ENCODE results near the gene STK39. TPM values are rescaled to one million over a fixed set of nuclear protein-coding genes. Genes with fewer than 3 reads are reported as not detected.

STK39 gene
- total RNA-seq, 1 experiment from 2014 or later, result 2.9 TPM

DNA sequence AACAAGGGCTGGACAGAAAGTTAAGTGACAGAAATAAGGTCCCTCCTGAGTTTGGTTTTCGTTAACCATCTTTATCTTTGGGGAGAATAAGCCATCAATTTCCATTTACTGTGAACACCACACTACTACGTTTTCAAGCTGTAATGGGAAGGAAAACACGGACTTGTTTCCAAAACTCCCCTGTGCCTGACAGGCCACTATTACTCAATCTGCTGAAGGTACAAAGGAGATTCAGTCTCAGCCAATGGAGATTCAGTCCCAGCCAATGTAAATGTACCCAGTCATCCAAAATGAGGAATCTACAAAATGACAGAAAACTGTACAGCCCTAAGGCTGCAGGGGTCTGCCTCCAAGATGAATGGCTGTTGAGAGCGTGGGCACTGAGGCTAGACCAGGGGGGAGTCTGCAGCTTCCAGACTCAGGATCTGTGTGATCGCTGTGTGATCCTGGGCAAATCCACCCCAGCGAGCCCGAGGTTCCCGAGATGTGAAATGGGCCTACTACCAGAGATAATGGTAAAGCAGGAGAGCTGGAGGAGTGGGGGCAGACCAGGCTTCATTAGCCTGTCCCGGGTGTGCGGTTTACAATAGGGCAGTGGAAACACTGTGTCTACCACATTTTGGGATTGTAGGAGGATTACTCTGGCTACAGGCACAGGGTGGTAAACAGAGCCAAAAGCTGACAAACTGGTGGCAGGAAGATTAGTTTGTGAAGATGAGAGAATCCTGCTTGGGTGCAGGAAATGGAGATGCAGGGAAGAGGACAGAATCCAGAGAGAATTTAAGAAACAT, 284.8 kb downstream of the STK39 start:
- POLR2A ChIA-PET, result no interaction called here
- no peak for DNase-seq
- no peaks in the 10 kb centered on the region for H3K4me1 Mint-ChIP-seq (ENCODE audit: low read depth, unreplicated experiment)
- Histone ChIP-seq H3K27me3 (replicated peaks; ENCODE audit: control insufficient read depth, insufficient read depth, low read length) (no peaks in the 10 kb centered on the region), H3K4me3 (ENCODE audit: low read depth, low read length) (no peak overlapping the region), H3K36me3 (ENCODE audit: control insufficient read depth, insufficient read depth, low read length) (no peaks in the 10 kb centered on the region), H3K9me3 (no peaks in the 10 kb centered on the region), H3K4me1 (no peaks in the 10 kb centered on the region)
- no peak overlapping the region for H3K27ac Mint-ChIP-seq (ENCODE audit: unreplicated experiment)
- intact Hi-C loops (cut with micrococcal nuclease; ENCODE audit: unreplicated experiment), result no loop called here
- H3K9me3 Mint-ChIP-seq (ENCODE audit: unreplicated experiment), result no peaks in the 10 kb centered on the region
- BruUV-seq (replicated peaks), result no TSS peak
- TF ChIP-seq, protein P1, sequence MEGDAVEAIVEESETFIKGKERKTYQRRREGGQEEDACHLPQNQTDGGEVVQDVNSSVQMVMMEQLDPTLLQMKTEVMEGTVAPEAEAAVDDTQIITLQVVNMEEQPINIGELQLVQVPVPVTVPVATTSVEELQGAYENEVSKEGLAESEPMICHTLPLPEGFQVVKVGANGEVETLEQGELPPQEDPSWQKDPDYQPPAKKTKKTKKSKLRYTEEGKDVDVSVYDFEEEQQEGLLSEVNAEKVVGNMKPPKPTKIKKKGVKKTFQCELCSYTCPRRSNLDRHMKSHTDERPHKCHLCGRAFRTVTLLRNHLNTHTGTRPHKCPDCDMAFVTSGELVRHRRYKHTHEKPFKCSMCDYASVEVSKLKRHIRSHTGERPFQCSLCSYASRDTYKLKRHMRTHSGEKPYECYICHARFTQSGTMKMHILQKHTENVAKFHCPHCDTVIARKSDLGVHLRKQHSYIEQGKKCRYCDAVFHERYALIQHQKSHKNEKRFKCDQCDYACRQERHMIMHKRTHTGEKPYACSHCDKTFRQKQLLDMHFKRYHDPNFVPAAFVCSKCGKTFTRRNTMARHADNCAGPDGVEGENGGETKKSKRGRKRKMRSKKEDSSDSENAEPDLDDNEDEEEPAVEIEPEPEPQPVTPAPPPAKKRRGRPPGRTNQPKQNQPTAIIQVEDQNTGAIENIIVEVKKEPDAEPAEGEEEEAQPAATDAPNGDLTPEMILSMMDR (IDR thresholded peaks at IDR 0.05; ENCODE audit: insufficient read depth in 1 of 2, low read depth in 1 of 2, low read length in 1 of 2, severe bottlenecking in 1 of 2, unreplicated experiment in 1 of 2), result no peak
- H3K36me3 Mint-ChIP-seq (ENCODE audit: insufficient read depth, unreplicated experiment), result no peaks in the 10 kb centered on the region
- H3K27me3 Mint-ChIP-seq (ENCODE audit: insufficient read depth, unreplicated experiment), result no peaks in the 10 kb centered on the region
- CTCF ChIA-PET, result no interaction called here
- H3K4me3 Mint-ChIP-seq (ENCODE audit: unreplicated experiment), result no peak overlapping the region

DNA sequence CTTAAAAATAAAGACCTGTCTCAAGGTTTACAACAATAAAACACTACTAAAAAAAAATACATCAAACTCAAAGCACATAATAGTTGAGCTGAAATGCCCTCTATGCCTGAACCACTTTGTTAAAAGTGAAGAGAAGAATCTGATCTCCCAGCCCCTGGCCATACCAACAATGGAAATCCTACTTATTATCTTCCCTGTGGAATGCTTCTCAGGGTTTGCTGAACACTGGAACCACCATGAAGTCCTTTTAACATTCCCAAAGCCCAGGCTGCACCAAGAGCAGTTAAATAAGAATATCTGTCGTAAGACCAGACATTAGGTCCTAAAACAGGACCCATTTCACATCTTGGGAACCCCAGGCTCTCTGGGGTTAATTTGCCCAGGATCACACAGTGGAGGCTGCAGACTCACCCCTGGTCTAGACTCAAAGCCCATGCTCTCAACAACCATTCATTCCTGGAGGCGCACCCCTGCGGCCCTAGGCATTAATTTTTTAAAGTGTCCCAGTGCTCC, 285.8 kb downstream of the STK39 start:
- Mint-ChIP-seq H3K36me3 (ENCODE audit: insufficient read depth, unreplicated experiment) (no peaks in the 10 kb centered on the region), H3K4me1 (ENCODE audit: low read depth, unreplicated experiment) (no peaks in the 10 kb centered on the region), H3K9me3 (ENCODE audit: unreplicated experiment) (no peaks in the 10 kb centered on the region), H3K27ac (ENCODE audit: unreplicated experiment) (no peak overlapping the region), H3K27me3 (ENCODE audit: insufficient read depth, unreplicated experiment) (no peaks in the 10 kb centered on the region), H3K4me3 (ENCODE audit: unreplicated experiment) (no peak overlapping the region)
- POLR2A ChIA-PET, result no interaction called here
- Histone ChIP-seq H3K27me3 (replicated peaks; ENCODE audit: control insufficient read depth, insufficient read depth, low read length) (no peaks in the 10 kb centered on the region), H3K9me3 (no peaks in the 10 kb centered on the region), H3K4me3 (ENCODE audit: low read depth, low read length) (no peak overlapping the region), H3K36me3 (ENCODE audit: control insufficient read depth, insufficient read depth, low read length) (no peaks in the 10 kb centered on the region), H3K4me1 (no peaks in the 10 kb centered on the region)
- CTCF ChIA-PET, result no interaction called here
- intact Hi-C loops (cut with micrococcal nuclease; ENCODE audit: unreplicated experiment), result no loop called here
- TF ChIP-seq, protein P1 (IDR thresholded peaks at IDR 0.05; ENCODE audit: insufficient read depth in 1 of 2, low read depth in 1 of 2, low read length in 1 of 2, severe bottlenecking in 1 of 2, unreplicated experiment in 1 of 2), result no peak
- DNase-seq, result no peak
- no TSS peak for BruUV-seq (replicated peaks)

DNA sequence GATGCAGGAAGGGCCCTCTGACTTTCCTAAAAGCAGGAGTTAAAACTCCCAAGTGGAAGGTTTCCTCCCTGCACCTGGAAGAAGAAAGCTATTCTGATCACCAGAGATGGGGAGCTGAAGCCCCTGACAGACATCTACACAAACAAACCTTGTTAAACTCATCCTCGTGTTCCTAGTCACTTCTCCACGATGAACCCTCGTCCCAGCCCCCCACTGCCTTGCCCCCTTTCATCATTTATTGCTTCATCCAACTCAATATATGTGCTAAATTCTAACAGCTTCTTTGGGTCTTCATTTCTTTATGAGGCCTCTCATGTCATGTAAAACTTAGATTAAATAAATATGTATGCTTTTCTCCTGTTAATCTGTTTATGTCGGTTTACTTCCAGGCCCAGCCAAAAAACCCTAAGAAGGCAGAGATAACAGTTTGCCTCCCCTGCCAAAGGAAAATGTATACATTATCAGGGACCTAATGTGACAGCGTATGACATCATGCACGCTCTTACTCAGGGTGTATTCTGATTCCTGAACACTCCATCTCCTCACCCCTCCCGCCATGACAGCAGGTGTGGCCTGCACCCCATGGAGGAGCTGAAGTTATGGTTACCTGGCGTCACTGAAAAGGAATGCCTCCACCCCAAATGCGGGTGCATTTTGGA, 287.2 kb downstream of the STK39 start:
- no peaks in the 10 kb centered on the region for H3K4me1 ChIP-seq
- CTCF ChIA-PET, result no interaction called here
- no peak for DNase-seq
- Mint-ChIP-seq H3K27me3 (ENCODE audit: insufficient read depth, unreplicated experiment) (no peaks in the 10 kb centered on the region), H3K4me1 (ENCODE audit: low read depth, unreplicated experiment) (no peaks in the 10 kb centered on the region), H3K9me3 (ENCODE audit: unreplicated experiment) (no peaks in the 10 kb centered on the region), H3K27ac (ENCODE audit: unreplicated experiment) (no peak overlapping the region), H3K4me3 (ENCODE audit: unreplicated experiment) (no peak overlapping the region), H3K36me3 (ENCODE audit: insufficient read depth, unreplicated experiment) (no peaks in the 10 kb centered on the region)
- no peaks in the 10 kb centered on the region for H3K9me3 ChIP-seq
- TF ChIP-seq, protein P1 (IDR thresholded peaks at IDR 0.05; ENCODE audit: insufficient read depth in 1 of 2, low read depth in 1 of 2, low read length in 1 of 2, severe bottlenecking in 1 of 2, unreplicated experiment in 1 of 2), result no peak
- H3K4me3 ChIP-seq (ENCODE audit: low read depth, low read length), result no peak overlapping the region
- POLR2A ChIA-PET, result no interaction called here
- BruUV-seq (replicated peaks), result no TSS peak
- intact Hi-C loops (cut with micrococcal nuclease; ENCODE audit: unreplicated experiment), result no loop called here
- no peaks in the 10 kb centered on the region for H3K36me3 ChIP-seq (ENCODE audit: control insufficient read depth, insufficient read depth, low read length)
- H3K27me3 ChIP-seq (replicated peaks; ENCODE audit: control insufficient read depth, insufficient read depth, low read length), result no peaks in the 10 kb centered on the region

Measured in Caco-2 (cell line).